ENCODE data around the gene MSANTD3. TPM values are rescaled to one million over a fixed set of nuclear protein-coding genes. Genes with fewer than 3 reads are reported as not detected.

MSANTD3 gene
- total and polyA plus RNA-seq, 2 of the 13 experiments (the other 11 are each of a cell fraction or from before 2014, with no cell fraction given) = 10.1 to 19.2 TPM

GRCh38 chr9:100426530-100427365, at the start of gene MSANTD3 (continued):
- TF ChIP-seq, protein P1, sequence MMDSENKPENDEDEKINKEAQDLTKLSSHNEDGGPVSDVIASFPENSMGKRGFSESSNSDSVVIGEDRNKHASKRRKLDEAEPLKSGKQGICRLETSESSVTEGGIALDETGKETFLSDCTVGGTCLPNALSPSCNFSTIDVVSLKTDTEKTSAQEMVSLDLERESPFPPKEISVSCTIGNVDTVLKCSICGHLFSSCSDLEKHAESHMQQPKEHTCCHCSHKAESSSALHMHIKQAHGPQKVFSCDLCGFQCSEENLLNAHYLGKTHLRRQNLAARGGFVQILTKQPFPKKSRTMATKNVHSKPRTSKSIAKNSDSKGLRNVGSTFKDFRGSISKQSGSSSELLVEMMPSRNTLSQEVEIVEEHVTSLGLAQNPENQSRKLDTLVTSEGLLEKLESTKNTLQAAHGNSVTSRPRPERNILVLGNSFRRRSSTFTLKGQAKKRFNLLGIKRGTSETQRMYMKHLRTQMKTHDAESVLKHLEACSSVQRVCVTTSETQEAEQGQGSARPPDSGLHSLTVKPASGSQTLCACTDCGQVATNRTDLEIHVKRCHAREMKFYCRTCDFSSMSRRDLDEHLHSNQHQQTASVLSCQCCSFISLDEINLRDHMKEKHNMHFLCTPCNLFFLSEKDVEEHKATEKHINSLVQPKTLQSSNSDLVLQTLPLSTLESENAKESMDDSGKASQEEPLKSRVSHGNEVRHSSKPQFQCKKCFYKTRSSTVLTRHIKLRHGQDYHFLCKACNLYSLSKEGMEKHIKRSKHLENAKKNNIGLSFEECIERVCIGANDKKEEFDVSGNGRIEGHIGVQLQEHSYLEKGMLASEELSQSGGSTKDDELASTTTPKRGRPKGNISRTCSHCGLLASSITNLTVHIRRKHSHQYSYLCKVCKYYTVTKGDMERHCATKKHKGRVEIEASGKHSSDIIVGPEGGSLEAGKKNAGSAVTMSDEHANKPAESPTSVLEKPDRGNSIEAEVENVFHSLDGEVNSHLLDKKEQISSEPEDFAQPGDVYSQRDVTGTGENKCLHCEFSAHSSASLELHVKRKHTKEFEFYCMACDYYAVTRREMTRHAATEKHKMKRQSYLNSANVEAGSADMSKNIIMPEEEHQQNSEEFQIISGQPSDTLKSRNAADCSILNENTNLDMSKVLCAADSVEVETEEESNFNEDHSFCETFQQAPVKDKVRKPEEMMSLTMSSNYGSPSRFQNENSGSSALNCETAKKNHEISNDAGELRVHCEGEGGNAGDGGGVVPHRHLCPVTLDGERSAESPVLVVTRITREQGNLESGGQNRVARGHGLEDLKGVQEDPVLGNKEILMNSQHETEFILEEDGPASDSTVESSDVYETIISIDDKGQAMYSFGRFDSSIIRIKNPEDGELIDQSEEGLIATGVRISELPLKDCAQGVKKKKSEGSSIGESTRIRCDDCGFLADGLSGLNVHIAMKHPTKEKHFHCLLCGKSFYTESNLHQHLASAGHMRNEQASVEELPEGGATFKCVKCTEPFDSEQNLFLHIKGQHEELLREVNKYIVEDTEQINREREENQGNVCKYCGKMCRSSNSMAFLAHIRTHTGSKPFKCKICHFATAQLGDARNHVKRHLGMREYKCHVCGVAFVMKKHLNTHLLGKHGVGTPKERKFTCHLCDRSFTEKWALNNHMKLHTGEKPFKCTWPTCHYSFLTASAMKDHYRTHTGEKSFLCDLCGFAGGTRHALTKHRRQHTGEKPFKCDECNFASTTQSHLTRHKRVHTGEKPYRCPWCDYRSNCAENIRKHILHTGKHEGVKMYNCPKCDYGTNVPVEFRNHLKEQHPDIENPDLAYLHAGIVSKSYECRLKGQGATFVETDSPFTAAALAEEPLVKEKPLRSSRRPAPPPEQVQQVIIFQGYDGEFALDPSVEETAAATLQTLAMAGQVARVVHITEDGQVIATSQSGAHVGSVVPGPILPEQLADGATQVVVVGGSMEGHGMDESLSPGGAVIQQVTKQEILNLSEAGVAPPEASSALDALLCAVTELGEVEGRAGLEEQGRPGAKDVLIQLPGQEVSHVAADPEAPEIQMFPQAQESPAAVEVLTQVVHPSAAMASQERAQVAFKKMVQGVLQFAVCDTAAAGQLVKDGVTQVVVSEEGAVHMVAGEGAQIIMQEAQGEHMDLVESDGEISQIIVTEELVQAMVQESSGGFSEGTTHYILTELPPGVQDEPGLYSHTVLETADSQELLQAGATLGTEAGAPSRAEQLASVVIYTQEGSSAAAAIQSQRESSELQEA (CRISPR knock-in tag; IDR thresholded peaks at IDR 0.05; ENCODE audit: not compliant biosample characterization) = no peak
- TF ChIP-seq MBNL3 (CRISPR knock-in tag; conservative IDR thresholded peaks at IDR 0.05) (no peak), ZNF451 (CRISPR knock-in tag; IDR thresholded peaks at IDR 0.05) (no peak), PRDM15 (CRISPR knock-in tag; IDR thresholded peaks at IDR 0.05) (no peak; the same call in 1 of the 2 replicates), ASH2L (IDR thresholded peaks at IDR 0.05; ENCODE audit: insufficient read length, low read depth, low read length) (peak; percentile 67), ZNF644 (CRISPR knock-in tag; IDR thresholded peaks at IDR 0.05; ENCODE audit: low read depth) (0 out of 2 replicates have a peak, but pooled peaks have one; percentile 29), ZNF564 (CRISPR knock-in tag; IDR thresholded peaks at IDR 0.05) (no peak), TBL1XR1 (IDR thresholded peaks at IDR 0.05; ENCODE audit: borderline replicate concordance, low read length, partially characterized antibody) (no peak), ZNF17 (CRISPR knock-in tag; IDR thresholded peaks at IDR 0.05) (no peak), HOXA5 (CRISPR knock-in tag; IDR thresholded peaks at IDR 0.05) (no peak), NFIB (CRISPR knock-in tag; IDR thresholded peaks at IDR 0.05; ENCODE audit: borderline replicate concordance) (no peak)
- TF ChIP-seq, protein P2, sequence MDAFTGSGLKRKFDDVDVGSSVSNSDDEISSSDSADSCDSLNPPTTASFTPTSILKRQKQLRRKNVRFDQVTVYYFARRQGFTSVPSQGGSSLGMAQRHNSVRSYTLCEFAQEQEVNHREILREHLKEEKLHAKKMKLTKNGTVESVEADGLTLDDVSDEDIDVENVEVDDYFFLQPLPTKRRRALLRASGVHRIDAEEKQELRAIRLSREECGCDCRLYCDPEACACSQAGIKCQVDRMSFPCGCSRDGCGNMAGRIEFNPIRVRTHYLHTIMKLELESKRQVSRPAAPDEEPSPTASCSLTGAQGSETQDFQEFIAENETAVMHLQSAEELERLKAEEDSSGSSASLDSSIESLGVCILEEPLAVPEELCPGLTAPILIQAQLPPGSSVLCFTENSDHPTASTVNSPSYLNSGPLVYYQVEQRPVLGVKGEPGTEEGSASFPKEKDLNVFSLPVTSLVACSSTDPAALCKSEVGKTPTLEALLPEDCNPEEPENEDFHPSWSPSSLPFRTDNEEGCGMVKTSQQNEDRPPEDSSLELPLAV (CRISPR knock-in tag; conservative IDR thresholded peaks at IDR 0.05; ENCODE audit: low read depth) = no peak
- TF ChIP-seq, protein P3, sequence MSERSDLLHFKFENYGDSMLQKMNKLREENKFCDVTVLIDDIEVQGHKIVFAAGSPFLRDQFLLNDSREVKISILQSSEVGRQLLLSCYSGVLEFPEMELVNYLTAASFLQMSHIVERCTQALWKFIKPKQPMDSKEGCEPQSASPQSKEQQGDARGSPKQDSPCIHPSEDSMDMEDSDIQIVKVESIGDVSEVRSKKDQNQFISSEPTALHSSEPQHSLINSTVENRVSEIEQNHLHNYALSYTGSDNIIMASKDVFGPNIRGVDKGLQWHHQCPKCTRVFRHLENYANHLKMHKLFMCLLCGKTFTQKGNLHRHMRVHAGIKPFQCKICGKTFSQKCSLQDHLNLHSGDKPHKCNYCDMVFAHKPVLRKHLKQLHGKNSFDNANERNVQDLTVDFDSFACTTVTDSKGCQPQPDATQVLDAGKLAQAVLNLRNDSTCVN (CRISPR knock-in tag; IDR thresholded peaks at IDR 0.05; ENCODE audit: borderline replicate concordance) = no peak
